RPMI8226 (cell line): ENCODE data around the gene MAP2K2.

Experiments used
- DNase-seq: peaks from one replicate; pipeline ENCODE4 v3.0.0-alpha.2; 2015

The MAP2K2 gene

GRCh38 chr19:4058693-4059452 lies 65.0 kb downstream of the MAP2K2 start:
- DNase-seq, result no peak

- no peak for DNase-seq
Observed at GRCh38 chr19:4057931-4058692, 65.8 kb downstream of the MAP2K2 start.

DNA sequence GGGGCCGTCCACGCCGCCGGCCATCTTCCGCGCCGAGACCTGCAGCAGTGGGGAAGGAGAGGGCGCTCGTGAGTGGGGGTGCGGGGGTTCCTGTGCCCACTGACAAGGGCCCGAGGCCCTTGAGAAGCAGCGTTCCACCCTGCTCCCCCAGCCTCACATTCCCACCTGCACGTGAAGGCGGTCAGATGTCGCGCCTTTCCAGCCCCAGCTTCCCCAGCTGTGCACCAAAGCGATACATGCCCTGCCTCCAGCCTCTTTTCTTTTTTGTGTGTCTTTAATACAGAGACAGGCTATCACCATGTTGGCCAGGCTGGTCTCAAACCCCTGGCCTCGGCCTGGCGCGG lies 68.7 kb downstream of the MAP2K2 start:
- no peak for DNase-seq

GRCh38 chr19:4054441-4055208 lies 69.3 kb downstream of the MAP2K2 start:
- DNase-seq, result no peak

DNA sequence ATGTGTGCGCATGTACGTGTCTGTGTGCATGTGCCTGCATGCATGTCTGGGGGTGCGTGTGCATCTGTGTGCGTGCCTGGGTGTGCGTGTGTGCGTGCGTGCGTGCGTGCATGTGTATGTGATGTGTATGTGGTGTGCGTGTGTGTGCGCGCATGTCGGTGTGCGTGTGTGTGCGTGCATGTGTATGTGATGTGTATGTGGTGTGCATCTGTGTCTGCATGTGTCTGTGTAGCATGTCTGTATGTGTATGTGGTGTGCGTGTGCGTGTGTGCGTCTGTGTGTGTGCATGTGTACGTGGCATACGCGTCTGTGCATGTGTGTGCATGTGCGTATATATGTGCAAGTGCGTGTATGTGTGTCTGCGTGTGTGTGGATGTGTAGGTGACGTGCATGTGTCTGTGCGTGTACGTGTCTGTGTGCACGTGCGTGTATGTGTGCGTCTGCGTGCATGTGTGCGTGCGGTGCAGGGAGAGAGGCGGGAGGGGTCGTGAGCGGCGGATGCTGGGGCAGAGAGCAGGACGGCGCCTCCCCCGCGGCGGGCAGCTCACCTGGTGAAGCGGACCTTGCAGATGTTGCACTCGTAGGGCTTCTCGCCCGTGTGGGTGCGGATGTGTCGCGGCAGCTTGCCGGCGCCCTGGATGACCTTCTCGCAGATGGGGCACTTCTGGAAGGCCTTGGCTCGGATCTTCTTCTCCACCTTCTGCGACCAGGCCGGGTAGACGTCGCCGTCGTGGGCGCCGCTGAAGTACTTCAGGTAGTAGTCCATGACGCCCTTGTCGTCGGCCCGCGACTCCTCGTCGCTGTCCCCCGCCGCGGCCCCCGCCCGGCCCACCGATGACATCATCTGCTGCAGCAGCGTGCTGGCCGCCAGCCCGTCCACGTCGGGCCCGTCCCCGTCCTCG lies 70.2 kb downstream of the MAP2K2 start:
- no peak for DNase-seq

DNA sequence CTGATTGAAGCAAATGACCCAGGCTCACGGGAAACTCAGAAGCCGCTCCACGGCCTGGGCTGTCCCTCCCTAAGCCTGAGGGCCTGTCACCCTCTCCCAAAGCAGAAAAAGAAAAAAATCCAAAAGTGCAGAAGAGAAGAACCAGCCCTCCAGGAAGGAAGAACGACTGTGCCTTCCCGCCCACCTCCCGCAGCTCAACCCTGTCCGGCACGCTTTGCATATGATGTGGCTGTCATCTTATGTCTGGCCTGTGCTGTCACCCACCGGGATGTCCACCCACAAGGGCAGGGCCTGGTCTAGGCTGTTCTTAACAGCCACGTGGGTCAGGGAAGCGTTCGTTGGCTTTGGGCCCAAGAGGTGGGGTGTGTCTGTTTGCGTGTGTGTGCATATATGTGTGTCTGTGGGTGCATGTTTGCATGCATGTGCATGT lies 70.9 kb downstream of the MAP2K2 start:
- DNase-seq, result no peak

- no peak for DNase-seq
Observed at GRCh38 chr19:4052114-4052992, 71.6 kb downstream of the MAP2K2 start.

GRCh38 chr19:4051175-4052101 lies 72.5 kb downstream of the MAP2K2 start:
- DNase-seq, result no peak

DNA sequence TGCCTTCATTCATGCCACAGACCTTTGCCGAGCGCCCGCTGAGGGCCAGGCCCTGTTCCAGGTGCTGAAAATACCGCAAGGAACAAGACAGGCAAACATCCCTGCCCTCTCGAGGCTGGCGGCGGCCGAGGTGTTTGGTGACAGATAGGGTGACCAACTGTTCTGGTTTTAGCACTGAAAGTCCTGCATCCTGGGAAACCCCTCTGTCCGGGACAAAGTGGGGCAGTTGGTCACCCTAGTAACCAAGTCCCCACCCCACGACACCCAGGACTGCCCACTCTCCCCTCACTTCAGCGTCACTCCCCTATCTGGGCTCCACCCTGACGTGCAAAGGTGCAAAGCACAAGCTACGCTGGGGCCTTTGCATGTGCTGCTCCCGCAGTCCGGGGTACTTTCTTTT lies 74.5 kb downstream of the MAP2K2 start:
- DNase-seq, result no peak

DNA sequence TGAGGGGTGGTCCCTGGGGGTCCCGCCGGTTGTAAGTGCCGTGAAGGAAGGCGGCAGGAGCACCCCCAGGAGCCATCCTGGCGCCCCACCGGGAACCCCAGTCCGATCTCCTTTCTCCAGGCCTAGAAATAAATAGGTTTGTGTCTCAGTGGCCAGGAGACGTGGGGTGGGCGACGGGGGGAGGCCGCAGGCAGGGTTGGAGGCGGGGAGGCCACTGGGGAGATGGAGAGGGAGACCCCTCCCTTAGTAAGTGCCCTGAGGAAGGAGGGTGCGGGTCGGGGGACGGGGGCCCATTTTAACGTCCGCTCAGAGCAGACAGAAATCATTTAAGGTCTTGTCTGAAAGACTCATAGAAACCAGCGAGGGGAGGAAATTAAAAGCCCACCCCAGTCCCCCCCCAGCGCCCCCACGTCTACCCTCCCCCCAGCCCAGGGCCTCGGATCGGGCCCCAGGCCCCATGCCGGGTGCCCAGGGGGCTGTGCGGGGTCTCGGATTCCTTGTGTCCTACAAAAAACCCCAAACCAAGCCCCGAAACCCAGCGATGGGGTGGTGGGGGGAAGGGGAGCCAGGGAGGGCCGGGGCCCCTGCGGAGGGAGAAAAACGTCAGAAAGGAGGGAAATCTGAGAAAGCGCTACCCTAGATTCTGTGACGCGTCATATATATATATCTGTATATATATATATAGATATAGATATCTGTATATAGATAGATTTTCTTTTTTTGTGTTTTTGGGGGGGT lies 76.8 kb downstream of the MAP2K2 start:
- no peak for DNase-seq

- no peak for DNase-seq
Observed at GRCh38 chr19:4046362-4046691, 77.6 kb downstream of the MAP2K2 start.

DNA sequence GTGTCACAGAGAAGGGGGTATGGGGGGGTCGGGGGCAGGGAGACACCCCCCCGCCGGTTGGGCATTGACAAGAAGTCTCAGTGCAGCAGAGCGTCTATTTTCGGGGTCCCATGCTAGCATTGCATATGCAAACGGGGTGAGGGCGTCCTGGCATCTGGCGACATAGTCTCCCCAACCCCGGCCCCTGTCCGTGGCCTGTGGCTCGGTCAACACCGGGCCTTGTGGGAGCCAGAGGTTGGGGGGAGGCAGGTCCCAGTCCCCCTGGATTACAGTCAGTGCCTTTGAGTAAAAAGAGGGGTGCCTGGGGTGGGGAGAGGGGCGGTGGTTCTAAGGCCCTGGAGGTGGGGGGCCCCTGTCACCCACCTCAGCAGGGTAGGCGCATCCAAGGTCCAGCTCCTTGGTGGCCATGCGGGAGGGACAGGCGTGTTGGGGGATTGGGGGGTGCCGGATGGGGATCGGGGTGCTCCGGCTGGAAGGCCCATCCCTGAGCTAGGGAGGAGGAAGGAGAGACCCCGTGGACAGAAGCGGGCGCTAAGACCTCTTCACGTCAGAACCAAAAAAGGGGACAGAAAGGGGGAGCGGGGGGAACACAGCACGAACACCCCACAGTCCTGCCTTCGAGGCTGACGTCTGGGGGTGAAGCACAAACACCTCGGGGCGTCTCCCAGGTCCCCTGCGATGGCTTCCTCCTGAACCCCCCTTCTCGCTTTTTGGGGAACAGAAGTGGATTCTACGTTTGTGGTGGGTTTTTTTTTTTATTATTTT lies 78.1 kb downstream of the MAP2K2 start:
- no peak for DNase-seq

- no peak for DNase-seq
Observed at GRCh38 chr19:4044990-4045465, 78.9 kb downstream of the MAP2K2 start.

DNA sequence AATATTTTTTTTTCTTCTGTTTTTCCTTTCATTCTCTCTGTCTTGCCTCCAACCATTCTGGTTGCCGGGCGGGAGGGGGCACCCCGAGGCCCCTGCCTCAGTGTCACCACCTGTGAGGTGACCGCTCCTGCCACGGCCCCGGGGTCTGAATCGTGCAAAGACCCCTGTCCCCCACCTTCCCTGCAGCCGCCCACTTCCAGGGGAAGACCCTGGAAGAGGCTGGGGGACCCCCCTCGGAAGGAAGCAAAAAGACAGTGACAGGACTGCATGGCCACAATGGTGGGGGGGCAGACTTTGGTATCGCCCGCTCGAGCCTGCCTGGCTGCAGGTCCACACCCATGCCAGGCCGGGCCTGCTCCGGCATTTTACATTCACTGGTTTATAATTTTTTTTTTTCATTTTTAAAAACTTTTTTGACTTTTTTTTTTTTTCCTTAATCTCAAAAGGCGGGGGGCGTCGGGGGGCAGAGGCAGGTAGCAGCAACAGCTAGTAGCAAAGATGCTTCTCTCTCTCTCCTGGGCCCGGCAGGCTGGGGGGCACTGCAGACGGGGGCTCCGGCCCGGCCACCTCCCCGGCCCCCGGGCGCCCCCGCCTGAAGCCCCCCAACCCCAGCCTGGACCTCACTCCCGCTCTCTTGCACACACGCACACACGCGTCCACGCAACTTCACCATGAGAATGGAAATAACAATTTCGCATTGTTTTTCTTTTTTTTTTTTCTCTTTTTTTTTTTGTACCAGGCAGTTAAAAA lies 79.8 kb downstream of the MAP2K2 start:
- no peak for DNase-seq

DNA sequence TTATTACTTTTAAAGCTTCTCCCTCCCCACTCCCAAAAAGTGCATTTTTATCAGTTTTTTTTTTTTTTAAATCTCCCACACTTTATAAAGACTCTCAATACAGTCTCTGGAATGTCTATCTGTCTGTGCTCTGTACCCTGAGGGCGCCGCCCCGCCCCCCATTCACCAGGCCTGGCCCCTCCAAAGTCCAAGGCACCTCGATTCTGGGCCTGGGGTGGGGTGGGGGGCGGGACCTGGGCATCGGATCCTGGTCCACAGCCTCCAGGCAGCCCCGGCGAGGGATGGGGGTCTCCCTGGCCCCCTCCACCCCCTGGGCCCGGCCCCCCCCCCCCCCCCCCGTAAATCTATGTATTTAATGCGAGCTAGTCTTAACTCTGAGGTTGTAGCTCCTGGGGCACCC lies 80.5 kb downstream of the MAP2K2 start:
- DNase-seq, result no peak

DNA sequence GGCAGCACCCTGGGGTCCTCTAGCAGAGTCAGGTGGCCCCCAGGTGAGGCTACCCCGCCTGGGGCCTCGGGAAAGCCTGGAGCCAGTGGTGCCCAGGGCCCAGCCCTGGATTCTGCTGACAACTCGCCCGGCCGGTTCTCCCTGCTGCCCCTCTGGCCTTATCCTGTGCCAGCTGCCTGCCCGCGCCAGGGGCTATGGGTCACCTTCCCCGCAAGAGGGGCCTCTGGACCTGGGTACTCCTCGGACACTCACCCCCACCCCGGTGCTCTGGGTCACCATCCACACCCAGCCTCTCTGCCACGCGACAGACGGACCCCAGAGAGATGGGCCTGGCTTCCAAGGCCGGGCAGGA lies 81.2 kb downstream of the MAP2K2 start:
- DNase-seq, result no peak

DNA sequence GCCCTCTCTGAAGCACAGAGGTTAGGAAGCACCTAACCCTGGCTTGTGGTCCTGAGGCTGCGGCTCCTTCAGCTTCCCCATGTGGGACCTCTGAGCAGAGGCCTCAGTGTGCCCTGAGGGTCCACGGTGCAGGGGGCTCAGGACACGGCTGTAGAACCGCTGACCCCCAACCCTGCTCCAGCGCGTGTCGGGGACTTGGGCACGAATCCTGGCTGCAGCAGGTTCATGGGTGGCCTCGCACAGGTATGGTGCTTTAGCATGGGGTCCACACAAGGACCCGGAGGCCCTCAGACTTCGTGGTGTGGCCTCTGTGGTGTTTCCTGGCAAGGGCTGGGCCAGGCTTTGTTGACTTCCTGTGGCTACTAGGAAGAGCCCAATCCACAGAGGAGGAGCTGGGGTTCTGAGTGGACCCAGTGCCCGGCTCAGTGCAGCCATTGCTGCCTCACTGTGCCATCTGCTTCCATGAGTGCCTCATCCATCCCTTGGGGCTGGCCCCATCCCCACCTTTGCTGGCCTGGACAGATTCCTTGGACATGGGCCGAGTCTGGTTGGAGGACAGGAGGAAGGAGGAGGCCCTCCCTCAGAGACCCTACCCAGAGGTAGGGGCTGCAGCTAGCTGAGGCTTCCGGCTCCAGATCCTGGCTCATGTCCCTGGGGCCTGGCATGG lies 81.7 kb downstream of the MAP2K2 start:
- no peak for DNase-seq
